ENCODE results near the gene TMEM272.

The TMEM272 gene

DNA sequence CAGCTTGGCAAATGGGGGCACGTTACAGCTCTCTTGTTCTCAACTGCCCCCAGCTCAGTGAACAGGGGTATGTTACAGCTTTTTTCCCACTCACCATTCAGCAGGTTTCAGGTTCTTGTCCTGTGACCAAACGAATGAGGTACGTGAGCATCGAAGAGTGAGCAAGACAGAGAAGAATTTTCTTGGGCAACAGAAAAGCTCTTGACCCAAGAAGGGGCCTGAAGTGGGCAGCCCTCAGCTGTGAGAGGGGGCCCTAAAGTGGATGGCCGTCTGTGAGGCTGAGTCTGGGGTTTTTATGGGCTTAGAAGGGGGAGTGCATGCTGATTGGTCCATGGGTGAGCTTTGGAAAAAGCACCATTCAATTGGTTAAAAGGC, 38.2 kb upstream of the TMEM272 start:
- CTCF ChIA-PET, result no interaction called here
- TF ChIP-seq TARDBP (IDR thresholded peaks at IDR 0.05), result no peak
- no peak for TF ChIP-seq ELF4 (IDR thresholded peaks at IDR 0.05)
- no peak for TF ChIP-seq ARNT (IDR thresholded peaks at IDR 0.05)
- TF ChIP-seq SUZ12 (IDR thresholded peaks at IDR 0.05), result no peak
- TF ChIP-seq FOXK2 (IDR thresholded peaks at IDR 0.05), result no peak
- DNase-seq (ENCODE audit: extremely low spot score), result no peak
- POLR2A ChIA-PET, result no interaction called here

DNA sequence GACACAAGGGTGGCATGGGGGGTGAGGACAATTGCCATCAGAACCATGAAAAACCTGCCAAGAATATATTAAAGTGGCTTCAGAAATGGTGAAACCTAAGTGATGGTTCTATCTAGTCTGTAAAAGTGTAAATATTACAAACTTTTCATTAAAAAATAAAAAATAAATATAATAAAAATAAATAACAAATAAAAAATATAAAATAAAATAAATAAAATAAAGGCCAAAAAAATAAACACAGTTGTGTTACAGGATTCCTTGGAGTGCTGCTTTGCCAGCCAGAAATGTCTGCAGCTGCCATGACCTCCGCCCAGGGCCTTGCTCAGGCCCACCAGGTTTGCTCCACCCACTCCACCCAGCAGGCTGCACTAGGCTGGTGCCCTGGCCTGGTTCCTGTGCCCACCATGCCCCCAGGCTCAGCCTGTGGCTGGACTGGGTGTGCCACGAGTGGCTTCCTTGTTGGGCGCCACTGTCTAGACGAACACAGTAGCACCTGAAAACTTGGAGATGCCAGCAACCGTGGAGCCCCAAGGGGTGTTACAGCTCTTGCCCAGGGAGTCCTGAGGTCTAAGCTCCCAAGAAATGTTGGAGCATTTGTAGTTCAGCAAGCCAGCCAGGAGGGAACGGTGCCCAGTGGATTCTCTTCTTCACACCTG, 37.7 kb upstream of the TMEM272 start:
- TF ChIP-seq NFRKB (IDR thresholded peaks at IDR 0.05) (no peak), L3MBTL2 (conservative IDR thresholded peaks at IDR 0.05) (no peak), ELF4 (IDR thresholded peaks at IDR 0.05) (no peak), SP1 (IDR thresholded peaks at IDR 0.05) (no peak), FOXM1 (IDR thresholded peaks at IDR 0.05; ENCODE audit: borderline replicate concordance) (no peak), CTBP1 (IDR thresholded peaks at IDR 0.05; ENCODE audit: borderline replicate concordance) (no peak), SUZ12 (IDR thresholded peaks at IDR 0.05) (no peak), TARDBP (IDR thresholded peaks at IDR 0.05) (no peak), ARNT (IDR thresholded peaks at IDR 0.05) (no peak), FOXK2 (IDR thresholded peaks at IDR 0.05) (no peak), FOXA1 (IDR thresholded peaks at IDR 0.05) (no peak), LEF1 (IDR thresholded peaks at IDR 0.05; ENCODE audit: borderline replicate concordance) (no peak), BHLHE40 (IDR thresholded peaks at IDR 0.05; ENCODE audit: borderline replicate concordance) (no peak), HDGF (IDR thresholded peaks at IDR 0.05; ENCODE audit: borderline replicate concordance) (no peak)
- TF ChIP-seq, protein P1, sequence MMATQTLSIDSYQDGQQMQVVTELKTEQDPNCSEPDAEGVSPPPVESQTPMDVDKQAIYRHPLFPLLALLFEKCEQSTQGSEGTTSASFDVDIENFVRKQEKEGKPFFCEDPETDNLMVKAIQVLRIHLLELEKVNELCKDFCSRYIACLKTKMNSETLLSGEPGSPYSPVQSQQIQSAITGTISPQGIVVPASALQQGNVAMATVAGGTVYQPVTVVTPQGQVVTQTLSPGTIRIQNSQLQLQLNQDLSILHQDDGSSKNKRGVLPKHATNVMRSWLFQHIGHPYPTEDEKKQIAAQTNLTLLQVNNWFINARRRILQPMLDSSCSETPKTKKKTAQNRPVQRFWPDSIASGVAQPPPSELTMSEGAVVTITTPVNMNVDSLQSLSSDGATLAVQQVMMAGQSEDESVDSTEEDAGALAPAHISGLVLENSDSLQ (IDR thresholded peaks at IDR 0.05), result no peak
- no peak for DNase-seq (ENCODE audit: extremely low spot score)
- POLR2A ChIA-PET, result no interaction called here
- CTCF ChIA-PET, result no interaction called here

DNA sequence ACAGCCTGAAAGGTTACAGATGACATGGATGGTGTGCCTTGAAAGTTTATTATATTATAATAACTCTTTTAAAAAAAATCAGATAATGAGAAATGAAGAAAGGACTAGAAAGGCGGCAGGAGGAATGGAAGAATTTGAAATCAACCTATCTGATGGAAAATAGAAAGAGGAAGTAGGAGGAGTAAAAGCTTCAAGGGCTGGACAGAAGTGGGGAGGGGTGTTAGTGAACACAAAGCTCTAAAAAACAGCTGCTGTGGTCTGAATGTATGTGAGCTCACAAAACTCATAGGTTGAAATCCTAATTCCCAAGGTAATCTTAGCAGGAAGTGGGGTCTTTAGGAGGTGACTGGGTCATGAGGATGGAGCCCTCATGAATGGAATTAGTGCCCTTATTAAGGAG, 36.3 kb upstream of the TMEM272 start:
- ChIA-PET POLR2A (no interaction called here), CTCF (no interaction called here)
- DNase-seq (ENCODE audit: extremely low spot score), result no peak
- no peak for TF ChIP-seq FOXK2 (IDR thresholded peaks at IDR 0.05)
- TF ChIP-seq NFRKB (IDR thresholded peaks at IDR 0.05), result no peak
- TF ChIP-seq ZNF384 (IDR thresholded peaks at IDR 0.05), result no peak
- TF ChIP-seq, protein P1 (IDR thresholded peaks at IDR 0.05), result no peak
- TF ChIP-seq CTBP1 (IDR thresholded peaks at IDR 0.05; ENCODE audit: borderline replicate concordance), result no peak
- TF ChIP-seq SUZ12 (IDR thresholded peaks at IDR 0.05), result no peak

DNA sequence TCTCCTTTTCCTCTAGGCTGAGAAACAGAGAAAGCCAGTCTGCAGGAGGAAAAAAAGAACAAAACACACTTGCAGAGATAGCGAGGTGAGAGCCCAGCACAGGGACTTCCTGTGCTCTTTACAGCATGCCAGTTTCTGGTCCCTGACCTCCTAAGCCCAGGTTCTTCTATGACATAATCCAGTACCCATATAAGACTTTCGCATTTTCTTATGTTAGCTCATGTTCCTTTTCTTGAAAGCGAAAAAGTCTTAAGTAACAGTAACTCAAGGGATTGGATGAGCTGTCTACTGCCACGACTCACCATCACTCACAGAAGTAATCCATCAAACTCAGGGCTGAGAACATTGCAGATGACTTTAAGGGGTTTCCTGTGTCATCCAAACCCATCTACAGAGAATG, 34.2 kb upstream of the TMEM272 start:
- TF ChIP-seq SUZ12 (IDR thresholded peaks at IDR 0.05), result no peak
- TF ChIP-seq, protein P1 (IDR thresholded peaks at IDR 0.05), result no peak
- TF ChIP-seq TARDBP (IDR thresholded peaks at IDR 0.05), result no peak
- TF ChIP-seq FOXA1 (IDR thresholded peaks at IDR 0.05), result no peak
- no peak for TF ChIP-seq LEF1 (IDR thresholded peaks at IDR 0.05; ENCODE audit: borderline replicate concordance)
- TF ChIP-seq BHLHE40 (IDR thresholded peaks at IDR 0.05; ENCODE audit: borderline replicate concordance), result no peak
- TF ChIP-seq CTBP1 (IDR thresholded peaks at IDR 0.05; ENCODE audit: borderline replicate concordance), result no peak
- TF ChIP-seq SP1 (IDR thresholded peaks at IDR 0.05), result no peak
- no peak for TF ChIP-seq L3MBTL2 (conservative IDR thresholded peaks at IDR 0.05)
- no peak for TF ChIP-seq FOXM1 (IDR thresholded peaks at IDR 0.05; ENCODE audit: borderline replicate concordance)
- no peak for TF ChIP-seq ZNF384 (IDR thresholded peaks at IDR 0.05)
- no peak for TF ChIP-seq FOXK2 (IDR thresholded peaks at IDR 0.05)
- TF ChIP-seq ARNT (IDR thresholded peaks at IDR 0.05), result no peak
- no peak for TF ChIP-seq NFRKB (IDR thresholded peaks at IDR 0.05)
- TF ChIP-seq HDGF (IDR thresholded peaks at IDR 0.05; ENCODE audit: borderline replicate concordance), result no peak
- TF ChIP-seq ELF4 (IDR thresholded peaks at IDR 0.05), result no peak
- DNase-seq (ENCODE audit: extremely low spot score), result no peak
- CTCF ChIA-PET, result no interaction called here
- POLR2A ChIA-PET, result no interaction called here

DNA sequence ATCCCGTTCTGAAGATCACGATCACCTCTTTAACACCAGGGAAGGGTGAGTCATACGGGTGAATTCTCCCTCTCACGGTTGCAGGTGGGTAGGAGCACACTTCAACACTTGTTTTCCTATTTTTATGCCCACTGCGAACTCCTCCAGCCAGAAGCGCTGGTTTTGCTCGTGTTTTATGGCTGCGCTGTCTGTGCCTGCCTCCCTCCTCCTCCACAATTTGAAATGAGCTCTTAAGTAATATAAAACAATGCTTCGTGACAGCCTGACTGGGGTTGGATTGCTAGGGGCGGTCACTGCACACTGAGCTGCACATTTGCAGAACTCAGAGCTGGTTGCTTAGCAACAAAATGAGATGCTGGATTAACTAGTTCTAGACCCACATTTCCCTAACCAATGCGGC, 29.7 kb upstream of the TMEM272 start:
- ChIA-PET CTCF (no interaction called here), POLR2A (no interaction called here)
- no peak for DNase-seq (ENCODE audit: extremely low spot score)
- TF ChIP-seq, protein P1 (IDR thresholded peaks at IDR 0.05), result no peak
- TF ChIP-seq TARDBP (IDR thresholded peaks at IDR 0.05) (no peak), HDGF (IDR thresholded peaks at IDR 0.05; ENCODE audit: borderline replicate concordance) (no peak), ZNF384 (IDR thresholded peaks at IDR 0.05) (no peak), FOXA1 (IDR thresholded peaks at IDR 0.05) (no peak), BHLHE40 (IDR thresholded peaks at IDR 0.05; ENCODE audit: borderline replicate concordance) (no peak), SP1 (IDR thresholded peaks at IDR 0.05) (no peak), NFRKB (IDR thresholded peaks at IDR 0.05) (no peak), ELF4 (IDR thresholded peaks at IDR 0.05) (no peak), ARNT (IDR thresholded peaks at IDR 0.05) (no peak), FOXK2 (IDR thresholded peaks at IDR 0.05) (no peak), L3MBTL2 (conservative IDR thresholded peaks at IDR 0.05) (no peak)

DNA sequence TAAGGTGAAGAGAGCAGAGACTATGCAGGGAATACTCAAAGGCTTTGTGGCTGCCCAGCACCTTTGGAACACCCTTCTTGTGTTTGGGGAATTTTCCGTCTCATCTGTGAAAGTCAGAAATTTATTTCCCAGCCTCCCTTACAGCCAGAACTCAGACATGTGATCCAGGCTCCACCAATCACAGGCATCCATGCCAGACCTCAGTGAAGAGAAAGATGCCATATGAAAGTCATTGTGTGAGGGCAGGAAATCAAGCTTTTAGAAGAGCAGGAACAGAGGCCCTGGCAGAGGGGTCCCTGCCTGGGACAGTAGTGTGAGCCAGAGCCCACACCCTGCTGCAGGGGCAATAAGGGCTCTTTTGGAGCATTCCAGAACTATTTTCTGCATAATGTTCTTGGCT, 28.9 kb upstream of the TMEM272 start:
- ChIA-PET CTCF (no interaction called here), POLR2A (no interaction called here)
- TF ChIP-seq FOXK2 (IDR thresholded peaks at IDR 0.05), result no peak
- TF ChIP-seq SP1 (IDR thresholded peaks at IDR 0.05), result no peak
- no peak for TF ChIP-seq FOXM1 (IDR thresholded peaks at IDR 0.05; ENCODE audit: borderline replicate concordance)
- TF ChIP-seq LEF1 (IDR thresholded peaks at IDR 0.05; ENCODE audit: borderline replicate concordance), result no peak
- TF ChIP-seq, protein P1 (IDR thresholded peaks at IDR 0.05), result no peak
- no peak for TF ChIP-seq CTBP1 (IDR thresholded peaks at IDR 0.05; ENCODE audit: borderline replicate concordance)
- DNase-seq (ENCODE audit: extremely low spot score), result no peak

Data from HEK293T (cell line).